ENCODE data around the gene SMC1A. TPM values are rescaled to one million over a fixed set of nuclear protein-coding genes. Genes with fewer than 3 reads are reported as not detected.

The SMC1A gene
- total RNA-seq, 1 donor from 2014 or later: 51.8 TPM

DNA sequence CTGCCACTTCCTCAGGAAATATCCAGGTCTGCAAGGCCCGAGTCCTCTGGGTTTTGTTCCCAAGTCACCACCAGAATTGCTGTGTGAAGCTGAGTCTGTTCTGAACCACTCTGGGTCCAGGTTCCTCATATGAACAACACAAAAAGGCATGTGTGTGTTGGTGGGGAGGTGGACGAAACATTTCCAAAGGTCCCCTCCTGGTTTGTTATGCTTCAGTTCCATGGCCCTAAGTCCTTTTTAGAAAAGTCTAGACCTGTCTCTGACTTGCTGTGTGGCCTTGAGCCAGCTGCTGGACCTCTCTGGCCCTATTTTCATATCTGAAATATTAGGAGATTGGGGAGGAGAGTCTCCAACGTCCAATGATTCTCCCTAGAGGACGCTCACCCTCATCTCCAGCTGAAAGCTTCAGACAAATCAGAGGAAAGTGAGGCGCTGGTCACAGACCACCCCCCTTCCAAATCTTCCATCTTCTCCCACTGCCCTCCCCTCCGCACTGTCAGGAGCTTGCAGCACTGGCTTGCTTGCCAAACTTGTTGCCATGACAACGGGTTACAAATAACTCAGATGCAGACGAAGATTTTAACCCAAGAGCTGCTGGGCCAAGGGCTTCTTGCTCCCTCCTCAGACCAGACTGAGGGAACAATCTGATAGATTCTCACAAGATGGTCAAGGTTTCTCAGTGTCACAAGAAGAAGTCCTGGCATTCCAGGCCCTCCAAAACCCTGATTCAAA is 64.5 kb downstream of the SMC1A start:
- Histone ChIP-seq H3K9me3 (no peaks in the 10 kb centered on the region), H3K4me3 (no peak overlapping the region), H3K27ac (no peak overlapping the region), H3K4me1 (no peaks in the 10 kb centered on the region), H3K27me3 (no peaks in the 10 kb centered on the region), H3K36me3 (no peaks in the 10 kb centered on the region)
- intact Hi-C loops (cut with DNase I): no loop called here
- ATAC-seq (no peak), DNase-seq (no peak)
- TF ChIP-seq, protein P1, sequence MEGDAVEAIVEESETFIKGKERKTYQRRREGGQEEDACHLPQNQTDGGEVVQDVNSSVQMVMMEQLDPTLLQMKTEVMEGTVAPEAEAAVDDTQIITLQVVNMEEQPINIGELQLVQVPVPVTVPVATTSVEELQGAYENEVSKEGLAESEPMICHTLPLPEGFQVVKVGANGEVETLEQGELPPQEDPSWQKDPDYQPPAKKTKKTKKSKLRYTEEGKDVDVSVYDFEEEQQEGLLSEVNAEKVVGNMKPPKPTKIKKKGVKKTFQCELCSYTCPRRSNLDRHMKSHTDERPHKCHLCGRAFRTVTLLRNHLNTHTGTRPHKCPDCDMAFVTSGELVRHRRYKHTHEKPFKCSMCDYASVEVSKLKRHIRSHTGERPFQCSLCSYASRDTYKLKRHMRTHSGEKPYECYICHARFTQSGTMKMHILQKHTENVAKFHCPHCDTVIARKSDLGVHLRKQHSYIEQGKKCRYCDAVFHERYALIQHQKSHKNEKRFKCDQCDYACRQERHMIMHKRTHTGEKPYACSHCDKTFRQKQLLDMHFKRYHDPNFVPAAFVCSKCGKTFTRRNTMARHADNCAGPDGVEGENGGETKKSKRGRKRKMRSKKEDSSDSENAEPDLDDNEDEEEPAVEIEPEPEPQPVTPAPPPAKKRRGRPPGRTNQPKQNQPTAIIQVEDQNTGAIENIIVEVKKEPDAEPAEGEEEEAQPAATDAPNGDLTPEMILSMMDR (IDR thresholded peaks at IDR 0.05): no peak

DNA sequence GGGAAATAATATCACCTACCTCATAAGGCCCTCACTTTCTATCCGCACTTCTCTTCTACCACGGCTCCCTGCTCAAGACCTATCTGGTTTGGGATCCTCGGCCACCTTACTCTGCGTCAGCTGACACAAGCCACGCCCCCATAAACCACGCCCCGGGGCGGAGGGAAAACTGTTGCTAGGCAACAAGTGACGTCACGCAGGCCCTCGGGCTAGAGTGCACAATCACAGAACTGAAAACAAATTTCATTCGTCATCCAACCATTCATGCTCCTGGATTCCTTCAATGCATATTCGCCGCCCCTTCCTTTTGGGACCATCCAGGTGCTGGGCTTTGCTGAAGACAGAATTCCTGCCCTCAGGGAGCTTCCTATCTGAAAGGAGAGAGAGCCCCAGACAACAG is 66.3 kb downstream of the SMC1A start:
- Histone ChIP-seq H3K27ac (no peak overlapping the region), H3K4me1 (no peaks in the 10 kb centered on the region), H3K9me3 (no peaks in the 10 kb centered on the region), H3K36me3 (no peaks in the 10 kb centered on the region), H3K4me3 (no peak overlapping the region), H3K27me3 (no peaks in the 10 kb centered on the region)
- ATAC-seq (no peak), DNase-seq (no peak)
- intact Hi-C loops (cut with DNase I): no loop called here
- TF ChIP-seq, protein P1 (IDR thresholded peaks at IDR 0.05): no peak

DNA sequence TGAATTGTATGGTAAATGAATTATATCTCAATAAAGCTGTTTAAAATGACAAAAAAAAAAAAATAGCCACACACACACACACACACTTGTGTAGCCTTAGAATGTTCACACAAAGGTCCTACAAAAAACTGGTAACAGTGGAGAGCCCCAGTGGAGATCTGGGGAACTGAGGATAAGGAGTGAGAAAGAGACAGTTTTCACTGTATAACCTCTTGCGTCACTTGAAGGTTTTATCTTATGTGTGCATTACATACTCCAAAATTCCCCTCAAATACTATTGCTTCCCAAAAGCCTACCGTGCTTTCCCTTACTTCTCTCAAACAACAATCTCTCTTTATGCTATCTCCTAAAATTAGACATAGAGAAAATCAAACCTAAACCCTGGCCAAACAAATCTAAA is 67.8 kb downstream of the SMC1A start:
- TF ChIP-seq, protein P1 (IDR thresholded peaks at IDR 0.05): no peak
- Histone ChIP-seq H3K27me3 (no peaks in the 10 kb centered on the region), H3K9me3 (no peaks in the 10 kb centered on the region), H3K4me3 (no peak overlapping the region), H3K4me1 (no peaks in the 10 kb centered on the region), H3K36me3 (no peaks in the 10 kb centered on the region), H3K27ac (no peak overlapping the region)
- no peak for ATAC-seq
- no peak for DNase-seq
- intact Hi-C loops (cut with DNase I): no loop called here

DNA sequence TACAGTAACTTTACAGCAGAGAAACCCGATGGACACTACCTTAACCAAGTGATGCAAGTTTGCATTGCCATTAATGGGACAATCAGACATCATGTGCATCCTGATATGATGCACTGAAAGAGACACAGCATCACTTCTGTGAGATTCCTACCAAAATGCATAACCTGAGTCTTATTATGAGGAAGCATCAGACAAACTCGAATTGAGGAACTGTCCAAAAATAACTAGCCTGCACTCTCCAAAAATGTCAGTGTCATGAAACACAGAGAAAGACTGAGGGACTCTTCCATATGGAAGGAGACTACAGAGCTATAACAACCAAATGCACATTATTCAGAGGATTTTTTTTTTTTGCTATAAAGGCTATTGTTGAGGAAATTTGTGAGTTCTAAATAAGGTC is 74.5 kb downstream of the SMC1A start:
- Histone ChIP-seq H3K9me3 (no peaks in the 10 kb centered on the region), H3K27ac (no peak overlapping the region), H3K36me3 (no peaks in the 10 kb centered on the region), H3K4me1 (no peaks in the 10 kb centered on the region), H3K4me3 (no peak overlapping the region), H3K27me3 (no peaks in the 10 kb centered on the region)
- intact Hi-C loops (cut with DNase I): no loop called here
- DNase-seq: no peak
- no peak for ATAC-seq
- TF ChIP-seq, protein P1 (IDR thresholded peaks at IDR 0.05): no peak

GRCh38 chrX:53340852-53341645 is 81.4 kb downstream of the SMC1A start:
- no peaks in the 10 kb centered on the region for H3K9me3 ChIP-seq
- no peak overlapping the region for H3K27ac ChIP-seq
- no peaks in the 10 kb centered on the region for H3K27me3 ChIP-seq
- H3K4me3 ChIP-seq: no peak overlapping the region
- intact Hi-C loops (cut with DNase I): no loop called here
- no peaks in the 10 kb centered on the region for H3K4me1 ChIP-seq
- TF ChIP-seq, protein P1 (IDR thresholded peaks at IDR 0.05): no peak
- ATAC-seq (no peak), DNase-seq (no peak)
- no peaks in the 10 kb centered on the region for H3K36me3 ChIP-seq

Measured in upper lobe of right lung (tissue), 1 donor.